ENCODE data around the gene PYROXD2.
A peak's percentile ranks its signal among the peaks of the same experiment; 100 is the strongest.

PYROXD2 gene

GRCh38 chr10:98414932-98415730, at the start of gene PYROXD2:
Gene PYROXD2, minus strand, starts transcription at chr10:98415182. Its CDS starts 47 bp downstream, at chr10:98415135.
- DNase-seq (ENCODE audit: low spot score), result peak; percentile 49

- DNase-seq (ENCODE audit: low spot score), result no peak
Measured at GRCh38 chr10:98463976-98464754, 49.2 kb upstream of the PYROXD2 start.

DNA sequence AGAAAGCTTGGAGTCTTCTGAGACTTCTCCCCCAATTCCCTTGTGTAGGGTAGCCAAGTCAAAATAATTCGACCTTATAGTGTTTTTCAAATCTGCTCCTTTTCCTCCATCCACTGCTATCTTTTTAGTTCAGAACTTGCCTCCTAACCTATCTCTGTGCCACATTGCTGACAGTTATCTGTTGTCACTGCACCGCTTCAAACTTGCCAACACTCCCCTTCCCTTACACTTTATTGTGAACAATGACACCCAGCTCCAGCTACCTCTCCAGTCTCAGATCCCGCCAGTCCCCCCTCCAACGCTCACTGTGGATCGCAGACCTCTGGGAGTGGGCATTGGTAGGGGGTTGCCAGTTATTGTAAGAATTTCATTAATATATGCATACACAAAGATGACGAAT, 48.0 kb upstream of the PYROXD2 start:
- no peak for DNase-seq (ENCODE audit: low spot score)

- no peak for DNase-seq (ENCODE audit: low spot score)
Measured at GRCh38 chr10:98461500-98461842, 46.5 kb upstream of the PYROXD2 start.

DNA sequence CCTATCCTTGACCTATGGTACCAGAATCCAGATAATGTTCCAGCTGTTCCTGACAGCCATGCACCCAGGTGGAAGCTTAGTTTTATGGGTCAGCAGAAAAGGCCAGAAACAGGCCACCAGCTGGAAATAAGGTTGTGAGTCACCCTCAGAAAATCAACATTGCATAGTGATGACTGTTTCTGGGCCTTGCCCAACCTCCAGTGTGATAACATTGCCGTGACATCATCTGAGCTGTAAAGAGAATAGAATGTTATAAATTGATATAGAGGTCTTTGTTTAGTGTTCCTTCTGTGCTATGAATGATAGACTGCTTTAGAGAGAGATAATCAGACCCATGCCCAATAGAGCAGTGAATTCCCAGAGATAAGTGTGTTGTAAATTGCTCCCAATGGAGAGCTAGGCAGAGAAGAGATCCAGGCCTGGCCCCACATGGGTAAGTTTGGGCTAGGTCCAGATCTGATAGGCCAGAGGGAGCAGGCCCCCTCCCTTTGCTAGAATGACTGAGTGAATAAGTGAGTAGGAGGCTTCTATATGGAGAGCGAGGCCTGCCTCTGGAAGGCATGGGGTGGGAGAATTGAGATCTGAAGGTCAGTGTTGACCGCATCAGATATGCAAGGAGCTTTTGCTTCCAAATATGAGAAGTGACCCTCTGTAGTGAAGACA, 46.0 kb upstream of the PYROXD2 start:
- DNase-seq (ENCODE audit: low spot score), result no peak

- DNase-seq (ENCODE audit: low spot score), result no peak
Measured at GRCh38 chr10:98458809-98459784, 44.1 kb upstream of the PYROXD2 start.

DNA sequence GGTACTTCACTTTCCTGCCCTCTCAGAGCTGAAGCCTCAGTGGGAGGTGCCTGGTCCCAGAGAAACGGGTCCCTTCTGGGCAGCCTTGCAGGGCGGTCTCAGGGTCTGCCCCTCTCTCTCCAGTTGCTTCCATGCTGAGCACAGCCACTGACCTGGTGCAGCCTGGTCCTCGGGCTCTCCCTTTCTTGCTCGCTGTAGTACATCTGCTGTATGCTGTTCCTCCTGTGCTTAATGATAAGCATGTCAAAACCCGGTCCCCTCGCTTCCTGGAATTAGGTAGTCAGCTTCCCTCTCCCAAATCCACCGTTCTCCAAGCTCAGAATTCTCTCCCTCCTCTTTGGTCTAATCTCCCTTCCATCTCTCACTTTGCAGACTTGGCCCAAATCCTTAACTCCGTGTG, 42.7 kb upstream of the PYROXD2 start:
- DNase-seq (ENCODE audit: low spot score), result no peak

DNA sequence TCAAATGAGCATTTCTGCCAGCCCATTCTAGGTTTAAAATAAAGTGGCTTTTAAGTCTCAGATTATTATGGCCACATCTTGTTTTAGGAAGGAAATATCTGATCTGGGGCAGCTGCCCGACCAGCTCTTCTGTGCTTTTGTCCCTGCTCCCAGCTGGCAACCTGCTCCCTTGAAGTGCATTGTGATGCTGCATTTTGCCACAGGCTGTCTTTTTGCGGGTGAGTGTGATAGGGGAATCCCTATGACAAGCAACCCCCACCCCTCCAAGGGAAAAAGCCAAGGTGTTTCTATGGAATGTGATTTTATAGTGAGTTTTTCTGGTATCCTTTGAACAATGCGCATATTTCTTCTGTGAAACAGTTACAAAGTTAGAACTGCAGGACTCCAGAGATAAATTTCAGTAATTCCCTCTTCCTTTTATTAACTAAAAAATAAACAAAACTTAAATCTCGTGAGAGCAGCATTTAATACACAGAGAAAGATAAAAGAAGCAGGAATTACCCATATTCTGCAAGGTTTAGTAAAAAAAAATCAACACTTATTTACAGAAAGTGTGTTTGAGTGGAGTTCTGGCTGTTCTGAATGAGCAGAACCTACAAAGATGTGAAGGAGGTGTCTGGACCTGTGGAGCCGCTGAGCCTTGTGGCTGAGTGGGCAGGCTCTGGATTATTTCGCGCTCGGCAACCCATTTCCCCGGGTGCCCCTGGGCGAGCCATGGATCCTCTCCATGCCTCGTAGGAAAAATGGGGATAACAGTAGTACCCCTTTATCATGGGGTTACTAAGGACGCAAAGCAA, 41.9 kb upstream of the PYROXD2 start:
- no peak for DNase-seq (ENCODE audit: low spot score)

DNA sequence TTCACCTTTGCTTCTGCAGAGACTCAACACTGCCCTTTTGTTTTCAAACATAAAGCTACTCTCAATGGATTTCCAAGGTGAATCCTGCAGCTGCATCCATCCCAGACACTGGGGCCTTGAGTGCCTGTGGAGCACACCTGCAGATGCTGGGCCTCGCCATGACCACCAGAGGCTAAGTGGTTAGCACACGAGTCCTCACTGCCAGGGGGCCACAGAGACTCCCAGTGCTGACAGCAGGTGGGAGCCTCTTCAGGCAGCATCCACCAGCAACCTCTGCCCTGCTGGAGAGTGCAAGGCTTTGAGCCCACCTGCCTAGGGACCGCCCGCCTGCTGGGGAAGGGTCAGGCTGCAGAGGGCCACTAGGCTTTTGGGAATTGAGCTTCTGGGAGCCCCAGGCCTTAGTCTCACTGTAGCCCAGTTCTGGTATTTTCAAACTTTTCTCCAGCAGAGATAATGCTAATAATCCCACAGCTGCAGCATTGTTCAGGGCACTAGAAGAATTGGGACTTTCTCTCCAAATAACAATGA, 41.1 kb upstream of the PYROXD2 start:
- no peak for DNase-seq (ENCODE audit: low spot score)

DNA sequence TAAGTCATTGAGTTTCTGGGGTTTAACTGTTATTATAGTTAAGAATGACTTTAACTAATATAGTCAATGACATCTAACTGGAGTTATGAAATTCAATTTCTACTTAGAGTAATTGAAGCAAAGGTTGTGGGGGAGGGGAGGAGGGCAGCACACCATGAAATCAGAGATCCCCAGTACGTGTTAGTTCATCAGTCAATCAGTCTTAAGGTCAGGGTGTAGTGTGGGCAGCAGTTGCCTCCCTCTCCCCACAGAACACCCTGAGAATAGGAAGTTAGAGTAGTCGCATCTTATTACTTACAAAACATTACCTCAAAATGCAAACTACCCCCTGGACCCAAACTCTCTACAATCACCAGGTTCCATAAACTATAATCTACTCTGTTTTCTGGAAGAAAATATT, 38.7 kb upstream of the PYROXD2 start:
- no peak for DNase-seq (ENCODE audit: low spot score)

DNA sequence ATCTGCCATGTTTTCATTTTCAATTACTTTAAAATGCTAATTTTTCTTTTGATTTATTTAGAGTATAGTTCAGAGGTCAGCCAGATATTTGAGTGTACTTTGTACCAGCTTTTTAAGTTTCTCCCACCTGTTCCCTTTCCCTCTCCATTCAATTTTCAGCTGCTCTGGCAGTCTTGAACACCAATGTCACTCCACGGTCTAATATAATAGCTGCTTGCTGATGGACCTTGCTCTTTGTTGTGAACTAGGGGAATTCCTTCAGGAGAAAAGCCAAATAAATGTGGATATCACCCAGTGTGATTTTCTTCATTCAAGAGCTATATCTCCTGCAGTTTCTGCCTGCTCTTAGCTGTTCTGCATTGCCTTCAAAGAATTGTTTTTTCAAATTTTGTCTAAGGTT, 35.6 kb upstream of the PYROXD2 start:
- no peak for DNase-seq (ENCODE audit: low spot score)

GRCh38 chr10:98449287-98449686, 34.3 kb upstream of the PYROXD2 start:
- DNase-seq (ENCODE audit: low spot score), result no peak

GRCh38 chr10:98446661-98447221, 31.8 kb upstream of the PYROXD2 start, which contains the start of gene HPS1:
Gene HPS1, minus strand, starts transcription at chr10:98446935. Its CDS starts 3,695 bp downstream, at chr10:98443240.
- peak; percentile 82 for DNase-seq (ENCODE audit: low spot score)

DNA sequence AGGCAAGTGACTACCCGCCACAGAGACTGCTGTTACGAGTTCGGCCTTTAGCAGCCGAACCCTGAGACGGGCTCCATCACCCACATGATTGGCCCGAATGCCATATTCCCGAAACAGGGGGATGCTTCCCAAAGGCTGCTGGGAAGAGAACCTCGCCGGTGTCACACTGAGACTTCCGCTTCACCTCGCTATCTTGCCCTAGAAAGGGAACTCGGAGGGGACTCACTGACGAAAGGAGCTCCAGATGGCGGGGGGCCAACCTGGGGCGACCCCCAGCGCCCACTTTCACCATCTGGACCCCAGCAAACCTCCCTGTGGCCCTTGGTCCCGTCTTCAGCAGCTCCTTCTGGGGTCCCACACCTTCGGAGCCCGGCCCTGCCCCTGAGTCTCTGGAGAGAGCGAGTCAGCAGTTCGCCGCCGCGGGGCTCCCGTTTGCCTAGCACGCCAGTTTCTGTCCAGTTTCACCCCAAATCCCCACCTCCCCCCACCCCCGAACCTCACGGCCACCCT, 31.2 kb upstream of the PYROXD2 start:
- peak; percentile 50 for DNase-seq (ENCODE audit: low spot score)

DNA sequence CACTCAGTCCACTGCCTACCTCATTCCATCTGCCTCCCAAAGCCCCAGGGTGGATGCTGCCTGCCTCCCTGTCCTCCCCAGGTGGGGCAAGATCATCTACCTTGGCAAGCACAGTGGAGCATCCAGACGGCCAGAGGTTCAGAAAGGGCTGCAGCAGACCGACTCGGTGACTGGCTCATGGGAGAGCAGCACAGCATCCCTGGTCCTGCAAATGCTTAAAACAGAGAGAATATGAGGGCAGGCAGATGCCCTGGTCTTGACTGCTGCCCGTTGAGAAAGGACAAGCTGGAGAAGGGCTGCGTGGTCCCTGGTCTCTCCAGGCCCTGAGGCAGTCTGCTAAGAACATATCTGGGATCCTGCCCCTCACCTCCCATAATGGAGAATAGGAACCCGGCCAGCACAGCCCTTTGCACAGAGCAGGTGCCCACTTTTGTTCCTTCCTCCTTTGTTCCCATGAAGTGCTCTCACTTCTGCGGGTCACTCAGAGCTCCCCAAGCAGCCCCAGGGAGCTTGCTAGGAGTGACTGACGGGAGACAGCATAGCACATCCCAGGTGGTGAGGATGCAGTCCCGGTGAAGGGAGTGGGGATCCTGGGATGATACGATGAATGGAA, 30.3 kb upstream of the PYROXD2 start:
- no peak for DNase-seq (ENCODE audit: low spot score)

DNA sequence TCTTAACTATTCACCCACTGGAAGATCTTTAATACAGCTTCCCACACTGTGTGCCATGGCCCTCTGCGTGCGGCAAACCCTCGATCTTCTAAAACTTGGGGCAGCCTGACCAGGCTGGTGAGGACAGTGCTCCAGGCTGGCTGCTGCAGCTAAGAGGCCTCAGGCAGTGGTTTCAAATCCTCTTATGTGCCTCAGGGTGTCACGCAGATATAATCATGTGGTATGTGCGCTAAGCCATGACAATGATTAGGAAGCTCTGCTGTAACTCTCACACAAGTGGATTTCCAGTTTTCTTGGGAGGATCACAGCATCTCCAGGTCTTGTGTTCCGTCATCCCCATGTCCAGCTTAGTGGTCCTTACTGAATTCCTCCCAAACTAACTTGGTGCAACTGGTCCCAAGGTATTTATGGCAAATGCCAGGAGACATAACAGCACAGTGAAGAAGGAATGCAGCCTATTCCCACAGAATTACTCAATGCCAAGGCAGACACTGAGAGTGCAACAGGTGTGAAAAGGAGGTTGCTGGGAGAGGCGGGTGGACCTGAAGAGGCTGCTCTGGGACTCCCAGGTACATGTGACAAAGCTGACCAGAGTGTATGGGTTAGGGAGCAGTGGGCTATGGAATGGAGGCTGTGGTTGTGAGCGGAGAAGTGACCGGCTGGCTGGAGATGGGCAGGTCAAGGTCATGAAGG, 29.5 kb upstream of the PYROXD2 start:
- peak; percentile 27 for DNase-seq (ENCODE audit: low spot score)

- no peak for DNase-seq (ENCODE audit: low spot score)
Measured at GRCh38 chr10:98438715-98439114, 23.7 kb upstream of the PYROXD2 start.

DNA sequence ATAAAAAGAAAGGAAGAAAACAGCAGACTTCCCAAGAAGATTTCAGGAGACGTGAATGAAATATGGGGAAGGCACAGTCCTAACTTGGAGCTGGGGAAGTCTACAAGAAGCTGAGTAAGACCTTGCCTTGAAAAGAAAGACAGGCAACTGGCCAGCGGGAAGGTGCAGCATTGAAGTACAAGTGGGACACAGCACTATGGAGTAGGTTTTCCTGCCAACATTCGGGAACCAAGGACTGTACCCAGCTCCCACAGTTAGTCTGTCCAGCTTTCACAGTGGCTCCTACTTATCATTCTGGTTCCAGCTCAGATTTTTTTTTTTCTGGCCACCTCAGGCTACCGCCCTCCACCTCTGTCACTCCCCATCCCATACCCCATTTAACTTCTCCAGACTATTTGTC, 21.7 kb upstream of the PYROXD2 start:
- no peak for DNase-seq (ENCODE audit: low spot score)

GRCh38 chr10:98435178-98435577, 20.2 kb upstream of the PYROXD2 start:
- DNase-seq (ENCODE audit: low spot score), result no peak
